GM21786 (cell line): ENCODE results near the gene PDHX.

ENCODE experiments used
- ATAC-seq: cut with Tn5 transposase; IDR thresholded peaks from one replicate; pipeline ENCODE4 v1.9.1; 2021; ENCODE audit not compliant: unreplicated experiment

Gene PDHX

DNA sequence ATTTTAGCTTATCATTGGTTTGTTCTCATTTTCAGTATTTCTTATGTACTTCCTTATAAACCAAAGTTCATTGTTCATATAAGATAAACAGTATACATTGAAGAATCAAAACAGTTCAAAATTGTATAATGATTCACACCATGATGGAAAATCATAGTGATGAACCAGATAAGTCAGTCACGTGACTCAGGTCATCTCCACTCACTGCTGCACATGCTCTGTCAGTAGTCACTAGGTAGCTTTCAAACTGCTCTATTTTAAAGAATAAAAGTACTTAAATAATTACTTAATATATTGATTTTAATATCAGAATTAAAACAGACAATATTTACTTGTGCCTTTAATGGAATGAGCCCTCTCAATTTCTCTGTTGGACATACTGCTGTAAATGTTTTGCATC lies 37.5 kb downstream of the PDHX start:
- no peak for ATAC-seq

DNA sequence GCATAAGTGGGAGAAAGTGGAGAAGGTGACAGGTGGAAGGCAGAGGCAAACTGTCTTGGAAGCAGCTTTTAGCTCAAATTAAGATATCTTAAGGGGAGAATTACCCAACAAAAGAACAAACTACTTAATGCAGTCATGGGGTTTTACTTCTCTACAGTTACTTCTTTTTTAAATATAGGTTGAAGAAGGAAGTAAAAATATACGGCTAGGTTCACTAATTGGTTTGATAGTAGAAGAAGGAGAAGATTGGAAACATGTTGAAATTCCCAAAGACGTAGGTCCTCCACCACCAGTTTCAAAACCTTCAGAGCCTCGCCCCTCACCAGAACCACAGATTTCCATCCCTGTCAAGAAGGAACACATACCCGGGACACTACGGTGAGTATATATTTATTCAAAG lies 40.8 kb downstream of the PDHX start:
- ATAC-seq, result no peak

DNA sequence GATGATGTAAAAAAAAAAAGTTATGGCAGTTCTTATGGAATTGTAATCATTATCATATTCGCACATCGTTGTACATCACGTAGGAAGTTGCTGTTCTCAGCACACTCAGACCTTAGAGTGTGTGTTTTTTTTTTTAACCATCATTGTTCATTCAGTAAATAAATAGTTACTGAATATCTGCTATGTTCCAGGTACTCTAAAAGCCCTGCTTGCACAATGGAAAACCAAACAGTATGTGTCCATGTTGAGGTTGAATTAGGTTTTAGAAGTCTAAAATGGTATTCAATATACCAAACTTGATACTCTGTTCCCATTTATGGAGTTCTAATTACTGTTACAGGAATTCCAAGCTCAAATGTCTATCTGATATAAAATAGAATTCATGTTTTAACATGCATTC lies 41.2 kb downstream of the PDHX start:
- no peak for ATAC-seq

DNA sequence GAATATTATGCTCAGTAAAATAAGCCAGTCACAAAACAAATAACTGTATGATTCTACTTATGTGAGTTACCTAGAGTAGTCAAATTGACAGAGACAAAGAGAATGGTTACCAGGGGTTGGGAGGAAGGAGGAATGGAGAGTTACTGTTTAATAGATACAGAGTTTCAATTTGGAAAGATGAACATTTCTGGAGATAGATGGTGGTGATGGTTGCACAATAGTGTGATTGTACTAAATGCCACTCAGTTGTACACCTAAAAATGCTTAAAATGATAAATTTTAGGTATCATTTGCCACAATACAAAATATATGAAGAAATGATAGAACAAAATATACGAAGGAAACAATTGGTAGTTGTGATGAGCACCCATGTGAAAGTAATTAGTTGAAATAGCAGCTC lies 43.4 kb downstream of the PDHX start:
- no peak for ATAC-seq

DNA sequence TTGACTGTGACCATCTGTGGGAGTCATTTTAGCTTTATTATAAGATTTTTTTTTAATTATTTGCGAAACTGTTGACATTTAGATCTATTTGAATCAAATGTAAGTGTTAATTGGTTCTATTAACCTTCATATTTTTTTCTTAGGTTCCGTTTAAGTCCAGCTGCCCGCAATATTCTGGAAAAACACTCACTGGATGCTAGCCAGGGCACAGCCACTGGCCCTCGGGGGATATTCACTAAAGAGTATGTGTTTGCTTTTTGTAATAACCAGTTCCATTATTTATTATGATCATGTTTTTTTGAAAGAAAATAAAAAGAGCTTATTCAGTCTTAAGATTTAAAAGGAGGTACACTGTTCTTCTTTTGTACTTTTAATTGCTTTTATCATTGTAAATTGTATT lies 43.9 kb downstream of the PDHX start:
- no peak for ATAC-seq

DNA sequence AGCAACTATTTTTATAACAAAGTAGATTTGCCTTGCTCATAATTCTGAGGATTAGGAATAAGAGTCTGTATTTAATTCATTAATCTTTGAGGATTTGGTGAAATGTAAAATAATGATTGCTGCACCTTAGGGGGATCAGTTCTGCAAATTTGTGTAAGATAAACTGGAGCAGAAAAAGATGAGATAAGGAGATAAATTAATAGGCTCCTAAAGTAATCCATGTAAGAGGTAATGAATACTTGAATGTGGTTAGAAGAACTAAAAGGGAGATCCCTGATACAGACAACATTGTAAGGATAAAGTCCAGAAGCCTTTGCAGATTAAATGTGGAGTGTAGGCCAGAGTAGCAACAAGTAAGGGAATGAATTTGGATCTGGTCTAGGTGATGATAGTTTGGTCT lies 45.6 kb downstream of the PDHX start:
- ATAC-seq, result no peak

DNA sequence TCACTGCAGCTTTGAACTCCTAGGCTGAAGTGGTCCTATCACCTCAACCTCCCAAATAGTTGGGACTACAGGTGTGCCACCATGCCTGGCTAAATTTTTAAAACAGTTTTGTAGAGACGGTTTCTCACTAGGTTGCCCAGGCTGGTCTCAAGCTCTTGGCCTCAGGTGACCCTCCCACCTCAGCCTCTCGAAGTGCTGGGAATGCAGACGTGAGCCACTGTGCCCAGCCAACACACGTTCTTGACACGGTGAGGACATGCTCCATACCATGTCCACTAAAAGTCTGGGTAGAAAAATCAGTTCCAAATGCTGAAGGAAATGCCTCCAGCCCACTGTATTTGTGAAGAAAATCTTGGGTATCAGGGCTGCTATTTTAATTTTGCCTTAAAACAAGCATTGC lies 46.9 kb downstream of the PDHX start:
- ATAC-seq, result no peak

DNA sequence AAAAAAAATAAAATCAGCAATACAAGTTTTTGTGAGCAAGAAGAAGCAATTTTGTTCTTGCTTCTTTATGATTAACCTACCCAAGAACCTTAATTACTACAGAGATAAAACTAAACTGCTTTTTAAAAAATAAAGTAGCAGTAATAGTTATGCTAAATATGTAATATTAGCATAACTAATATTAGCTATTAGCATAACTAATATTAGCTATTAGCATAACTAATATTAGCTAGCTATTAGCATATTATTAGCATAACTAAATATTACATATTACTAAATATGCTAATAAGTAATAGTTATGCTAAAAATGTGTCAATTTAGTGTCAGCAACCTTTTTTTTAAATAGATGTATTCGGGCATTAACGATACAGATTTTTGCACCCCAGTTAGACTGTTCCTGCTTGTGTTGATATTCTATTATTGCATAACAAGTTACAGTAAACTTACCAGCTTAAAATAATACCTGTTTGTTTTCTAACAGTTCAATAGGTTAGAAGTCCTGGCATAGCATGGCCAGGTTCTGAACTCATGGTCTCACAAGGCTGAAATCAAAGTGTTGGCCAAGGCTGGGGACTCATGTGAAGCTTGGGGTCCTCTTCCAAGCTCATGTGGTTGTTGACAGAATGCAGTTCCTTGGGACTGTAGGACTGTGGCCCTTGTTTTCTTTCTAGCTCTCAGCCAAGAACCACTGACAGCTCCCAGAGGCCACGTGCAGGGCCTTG lies 48.4 kb downstream of the PDHX start:
- ATAC-seq, result no peak

DNA sequence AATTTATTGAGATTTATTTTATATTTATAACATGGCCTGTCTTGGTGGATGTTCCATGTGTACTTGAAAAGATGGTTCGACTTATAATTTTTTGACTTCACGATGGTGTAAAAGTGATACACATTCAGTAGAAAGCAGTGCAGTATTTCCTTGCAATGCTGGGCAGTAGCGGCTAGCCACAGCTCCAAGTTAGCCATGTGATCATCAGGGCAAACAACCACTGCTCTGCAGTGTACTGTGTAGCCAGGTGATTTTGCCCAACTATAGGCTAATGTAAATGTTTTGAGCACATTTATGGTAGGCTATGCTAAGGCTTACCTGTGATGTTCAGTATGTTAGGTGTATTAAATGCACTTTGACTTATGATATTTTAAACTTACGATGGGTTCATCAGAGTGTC lies 52.4 kb downstream of the PDHX start:
- ATAC-seq, result no peak

DNA sequence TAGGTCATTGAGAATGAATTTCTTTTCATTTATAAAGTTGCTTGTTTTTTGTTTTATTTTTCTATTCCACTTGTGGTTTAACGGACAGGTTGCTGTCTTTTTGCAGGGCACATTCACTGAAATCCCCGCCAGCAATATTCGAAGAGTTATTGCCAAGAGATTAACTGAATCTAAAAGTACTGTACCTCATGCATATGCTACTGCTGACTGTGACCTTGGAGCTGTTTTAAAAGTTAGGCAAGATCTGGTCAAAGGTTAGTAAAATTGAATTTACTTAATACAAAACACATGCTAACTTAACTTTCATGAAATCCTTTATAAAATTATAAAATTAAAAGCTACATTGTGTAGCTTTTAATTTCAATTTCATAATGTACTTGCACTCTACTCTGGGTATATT lies 53.6 kb downstream of the PDHX start:
- no peak for ATAC-seq

DNA sequence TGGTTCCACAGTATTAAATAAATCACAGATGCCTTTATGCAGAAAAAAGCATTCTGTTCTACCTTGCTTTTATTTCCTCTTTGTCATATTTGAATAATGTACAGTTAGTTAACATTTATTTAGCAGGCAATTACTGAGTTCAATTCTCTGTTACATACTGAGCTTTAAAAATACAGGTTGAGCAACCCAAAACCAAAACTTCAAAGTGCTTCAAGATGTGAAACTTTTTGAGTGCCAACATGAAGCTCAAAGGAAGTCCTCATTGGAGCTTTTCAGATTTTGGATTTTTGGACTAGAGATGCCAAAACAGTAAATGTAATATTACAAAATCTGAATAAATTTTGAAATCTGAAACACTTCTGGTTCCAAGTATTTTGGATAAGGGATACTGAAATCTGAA lies 54.1 kb downstream of the PDHX start:
- ATAC-seq, result no peak

DNA sequence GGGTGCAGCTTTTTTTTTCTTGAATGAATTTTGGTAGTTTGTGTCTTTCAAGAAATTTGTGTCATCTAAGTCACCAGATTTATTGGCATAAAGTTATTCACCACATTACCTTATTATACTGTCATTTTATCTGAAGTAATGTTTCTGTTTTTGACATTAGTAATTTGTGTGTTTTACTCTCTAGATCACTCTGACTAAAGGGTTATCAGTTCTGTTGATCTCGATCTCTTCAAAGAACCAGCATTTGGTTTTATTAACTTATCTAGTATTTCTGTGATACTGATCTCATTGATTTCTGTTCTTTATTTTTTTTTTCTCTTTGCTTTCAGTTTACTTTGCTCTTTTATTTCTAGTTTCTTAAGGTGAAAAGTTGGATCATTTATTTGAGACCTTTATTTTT lies 55.5 kb downstream of the PDHX start:
- no peak for ATAC-seq

DNA sequence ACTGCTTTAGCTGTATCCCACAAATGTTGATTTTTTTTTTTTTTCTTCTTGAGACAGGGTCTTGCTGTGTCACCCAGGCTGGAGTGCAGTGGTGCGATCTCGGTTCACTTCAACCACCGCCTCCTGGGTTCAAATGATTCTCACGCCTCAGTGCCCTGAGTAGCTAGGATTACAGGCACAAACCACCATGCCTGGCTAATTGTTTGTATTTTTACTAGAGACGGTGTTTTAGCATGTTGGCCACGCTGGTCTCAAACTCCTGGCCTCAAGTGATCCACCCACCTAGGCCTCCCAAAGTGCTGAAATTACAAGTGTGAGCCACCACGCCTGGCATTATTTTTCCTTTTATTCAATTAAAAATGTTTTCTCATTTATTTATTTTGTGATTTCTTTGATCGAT lies 55.9 kb downstream of the PDHX start:
- no peak for ATAC-seq

DNA sequence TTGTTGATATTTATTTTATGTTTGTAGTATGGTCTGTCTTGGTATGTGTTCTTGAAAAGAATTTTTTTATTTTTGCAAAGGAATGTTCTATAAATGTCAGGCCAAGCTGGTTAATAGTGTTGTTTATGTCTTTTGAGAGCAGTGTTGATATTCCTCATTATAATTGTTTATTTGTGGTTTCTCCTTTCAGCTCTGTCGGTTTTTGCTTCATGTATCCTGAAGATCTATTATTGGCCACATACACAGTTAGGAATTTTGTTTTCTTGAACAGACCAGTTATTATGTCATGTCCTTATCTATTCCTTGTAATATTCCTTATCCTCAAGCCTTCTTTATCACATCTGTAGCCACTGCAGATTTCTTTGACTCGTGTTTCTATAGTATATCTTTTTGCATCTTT lies 56.5 kb downstream of the PDHX start:
- ATAC-seq, result no peak

DNA sequence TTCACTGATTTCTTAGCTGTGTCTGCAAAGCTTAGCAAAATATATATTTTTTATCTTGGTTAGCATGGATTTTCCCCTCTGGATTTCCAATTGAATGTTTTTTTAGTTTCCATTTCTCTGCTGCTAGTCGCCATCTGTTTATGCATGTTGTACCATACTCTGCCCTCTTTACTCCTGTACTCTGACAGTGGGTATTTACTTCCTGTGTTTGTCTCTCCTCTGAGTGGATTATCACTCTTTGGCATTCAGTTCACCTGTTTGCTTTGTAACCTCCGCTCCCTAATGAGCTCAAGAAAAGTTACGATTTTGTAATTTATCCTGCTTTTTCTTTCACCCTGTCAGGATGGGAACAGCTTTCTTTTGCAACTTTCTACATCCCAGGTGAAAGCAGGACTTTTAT lies 59.1 kb downstream of the PDHX start:
- no peak for ATAC-seq

DNA sequence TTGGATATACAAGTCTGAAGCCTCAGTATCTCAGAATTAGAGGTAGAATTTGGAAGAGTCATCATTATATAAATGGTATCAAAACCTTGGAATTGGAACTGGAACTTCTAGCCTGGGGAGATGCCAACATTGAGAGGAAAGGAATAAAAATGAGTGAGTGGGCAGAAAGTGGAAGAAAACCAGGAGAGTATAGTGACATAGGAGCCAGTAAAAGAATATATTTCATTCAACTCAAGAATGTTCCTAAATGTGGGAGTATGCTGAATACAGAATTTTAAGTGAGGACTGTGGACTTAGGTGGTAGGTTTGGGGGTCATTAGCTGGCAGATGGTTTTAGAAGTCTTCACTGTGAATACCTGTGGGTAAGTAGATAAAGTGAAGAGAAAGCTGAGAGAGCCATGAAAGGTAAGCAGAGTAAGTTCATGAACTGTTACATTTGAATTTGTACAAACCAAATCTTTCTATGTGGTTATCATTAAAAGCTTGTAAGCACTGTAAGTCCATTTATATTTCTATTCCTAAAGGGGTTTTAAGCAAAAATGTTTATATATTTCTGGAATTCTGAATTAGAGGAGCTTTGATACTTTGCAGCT lies 60.2 kb downstream of the PDHX start:
- no peak for ATAC-seq

DNA sequence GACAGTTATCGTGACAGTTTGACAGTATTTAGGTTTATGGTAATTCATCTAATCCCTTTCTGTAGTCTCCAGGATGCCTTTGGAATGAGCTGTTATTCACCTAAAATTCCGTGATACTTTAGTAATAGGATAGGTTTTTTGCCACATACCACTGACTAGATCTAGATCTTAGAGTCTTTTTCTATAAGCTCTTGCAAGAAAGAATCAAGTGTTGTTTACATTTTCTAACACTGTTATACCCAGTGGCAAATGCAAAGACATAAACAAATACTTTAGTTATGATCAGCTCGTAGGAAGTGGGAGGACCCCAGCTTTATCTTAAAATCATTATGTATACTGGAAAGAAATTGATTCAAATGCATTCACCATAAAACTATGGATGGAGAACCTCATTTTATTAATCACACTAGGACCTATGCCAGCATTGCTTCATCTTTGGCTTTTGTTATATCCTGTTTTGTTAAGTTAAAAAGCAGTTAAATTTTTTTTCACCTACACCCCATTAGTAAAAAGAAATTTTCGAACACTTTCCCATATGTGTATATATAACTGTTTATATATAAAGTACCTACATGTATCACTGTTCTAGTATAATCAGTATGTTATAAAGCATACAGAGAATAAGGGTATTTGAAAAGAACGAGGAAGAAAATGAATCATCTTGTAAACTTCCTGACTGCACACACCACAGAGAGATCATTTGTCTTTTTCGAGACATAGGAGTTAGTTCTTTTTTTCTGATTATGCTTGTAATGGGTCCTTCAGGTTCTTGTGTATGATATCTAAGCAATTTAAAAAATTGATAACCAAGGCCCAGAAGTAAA lies 60.9 kb downstream of the PDHX start:
- no peak for ATAC-seq

DNA sequence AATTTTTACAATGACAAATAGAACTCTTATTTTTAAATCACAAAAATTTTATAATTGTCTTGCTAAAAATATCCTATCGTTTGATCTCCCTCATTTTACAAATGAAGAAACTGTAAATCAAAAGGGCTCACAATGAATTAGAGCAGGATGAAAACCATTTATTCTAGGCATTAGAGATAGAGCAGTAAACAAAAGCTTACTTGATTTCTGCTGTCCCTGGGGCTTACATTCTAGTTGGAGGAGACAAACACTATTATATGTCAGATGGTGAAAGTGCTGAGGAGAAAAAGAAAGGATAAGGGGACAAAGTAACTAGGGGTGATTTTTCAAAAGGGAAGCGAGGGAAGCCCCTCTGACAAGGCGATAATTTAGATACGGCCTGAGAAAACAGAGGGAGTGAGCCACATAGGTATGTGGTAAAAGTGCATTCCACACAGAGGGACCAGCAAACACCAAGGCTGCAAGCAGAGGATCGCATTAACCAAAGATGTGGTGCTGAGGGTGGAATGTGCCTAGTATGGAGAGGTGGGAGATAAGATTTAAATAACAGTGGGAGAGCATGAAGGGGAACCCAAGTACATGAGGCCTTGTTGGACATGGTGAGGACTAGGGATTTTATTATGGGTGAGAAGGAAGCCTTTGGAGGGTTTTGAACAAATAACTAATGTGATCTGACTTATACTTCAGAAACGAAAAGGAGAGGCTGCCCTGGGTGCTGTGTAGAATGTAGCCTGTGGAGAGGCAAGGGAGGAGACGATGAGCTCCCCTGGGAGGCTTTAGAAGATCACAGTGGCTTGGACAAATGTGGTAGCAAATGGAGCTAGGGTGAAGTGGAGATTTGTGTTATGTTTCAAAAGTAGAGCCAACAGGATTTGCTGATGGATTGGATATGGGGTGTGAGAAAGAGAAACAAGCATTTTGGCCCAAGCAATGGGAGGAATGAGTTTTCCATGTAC lies 62.1 kb downstream of the PDHX start:
- no peak for ATAC-seq

DNA sequence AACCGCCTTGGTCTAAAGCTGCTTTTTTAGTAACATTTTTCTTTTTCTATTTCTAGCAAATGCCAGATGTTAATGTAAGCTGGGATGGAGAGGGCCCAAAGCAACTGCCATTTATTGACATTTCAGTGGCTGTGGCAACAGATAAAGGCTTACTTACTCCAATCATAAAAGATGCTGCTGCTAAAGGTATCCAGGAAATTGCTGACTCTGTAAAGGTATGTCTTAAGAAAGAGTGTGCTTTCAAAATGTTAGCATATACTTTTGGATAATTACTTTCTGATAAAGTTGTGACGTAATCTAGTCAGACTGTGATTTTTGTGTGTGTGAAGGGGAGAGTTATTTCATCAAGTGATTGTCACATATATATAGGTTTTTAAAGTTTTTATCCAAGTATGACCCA lies 68.1 kb downstream of the PDHX start:
- no peak for ATAC-seq

DNA sequence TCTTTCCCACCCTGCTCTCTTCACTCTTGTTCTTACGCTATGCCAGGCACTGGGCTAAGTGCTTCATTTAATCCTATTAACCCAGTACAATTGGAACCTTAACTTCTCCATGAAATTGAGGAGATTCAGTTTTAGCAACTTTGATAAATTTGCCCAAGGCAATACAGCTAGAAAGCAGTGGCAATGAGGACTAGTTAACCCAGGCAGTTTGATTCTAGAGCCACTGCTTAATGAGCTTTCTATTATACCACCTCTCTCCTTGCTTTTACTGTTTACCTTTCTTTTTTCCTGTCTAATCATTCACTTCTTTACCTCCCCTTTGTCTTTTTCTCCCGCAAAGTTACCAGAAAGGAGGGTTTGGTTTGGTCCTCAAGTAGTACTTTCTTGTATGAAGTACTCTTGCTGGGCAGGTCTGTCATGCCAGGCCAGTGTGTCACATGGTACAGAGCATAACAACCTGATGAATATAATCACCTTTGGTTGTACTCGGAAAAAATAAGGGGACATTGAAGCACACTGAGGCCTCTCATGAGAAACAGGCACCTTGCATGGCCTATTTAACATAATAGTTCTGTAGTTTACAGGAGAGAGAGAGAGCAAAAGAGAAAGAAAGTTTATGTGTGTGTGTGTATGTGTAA lies 70.6 kb downstream of the PDHX start:
- no peak for ATAC-seq

DNA sequence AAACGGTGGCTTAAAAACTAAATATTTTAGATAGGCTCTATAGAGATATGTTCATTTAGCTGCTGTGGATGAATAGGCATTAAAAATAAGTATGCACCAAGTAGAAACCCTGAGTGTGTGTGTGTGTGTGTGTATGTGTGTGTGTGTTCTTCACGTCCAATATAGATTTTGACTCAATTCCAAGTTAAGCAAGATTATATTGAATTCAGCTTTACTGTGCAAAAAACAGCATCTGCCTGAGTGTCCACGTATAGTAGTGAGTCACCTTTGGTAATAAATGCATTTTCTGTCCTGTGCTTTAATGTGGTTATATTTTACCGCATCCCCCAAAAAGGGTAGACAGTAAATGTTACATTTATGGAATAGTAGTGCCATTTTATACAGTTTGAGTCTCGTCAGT lies 71.2 kb downstream of the PDHX start:
- no peak for ATAC-seq
